OCI-LY1 (cell line): ENCODE measurements around the gene ICE2.

Source experiments
- EZH2 ChIP-seq: fragments of 200-600 bp; sonication (generic), shearing (Covaris generic); IDR thresholded peaks from 2 replicates; pipeline ENCODE4 v1.8.0; 2017; ENCODE audit warnings: borderline replicate concordance, mixed run types, mild to moderate bottlenecking, antibody characterized with exemption, low read length, moderate library complexity, mixed read lengths
- TF ChIP-seq, protein P1 (sequence below): fragments of 200-600 bp; sonication (generic), shearing (Covaris generic); IDR thresholded peaks from 2 replicates; pipeline ENCODE4 v1.5.1; 2017; ENCODE audit warnings: mild to moderate bottlenecking, antibody characterized with exemption, low read length, moderate library complexity, mixed read lengths

DNA sequence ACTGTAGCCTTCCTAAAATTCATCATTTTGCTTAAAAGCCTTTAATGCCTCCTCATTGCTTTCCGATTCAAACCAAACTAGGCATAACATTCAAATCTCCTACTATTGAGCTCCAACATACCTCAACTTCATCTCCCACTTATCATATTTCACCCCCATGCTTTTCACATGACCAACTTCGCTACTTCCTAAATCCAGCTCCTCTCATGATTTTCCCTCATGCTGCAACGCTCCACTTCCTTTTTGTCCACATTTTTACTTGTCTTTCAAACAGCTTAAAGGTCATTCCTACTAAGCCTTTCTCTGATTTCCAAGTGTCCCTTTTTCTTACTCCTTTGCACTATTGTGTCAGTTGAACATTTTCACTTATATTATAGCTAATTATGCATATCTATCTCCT lies 60.8 kb downstream of the ICE2 start:
- TF ChIP-seq, protein P1, sequence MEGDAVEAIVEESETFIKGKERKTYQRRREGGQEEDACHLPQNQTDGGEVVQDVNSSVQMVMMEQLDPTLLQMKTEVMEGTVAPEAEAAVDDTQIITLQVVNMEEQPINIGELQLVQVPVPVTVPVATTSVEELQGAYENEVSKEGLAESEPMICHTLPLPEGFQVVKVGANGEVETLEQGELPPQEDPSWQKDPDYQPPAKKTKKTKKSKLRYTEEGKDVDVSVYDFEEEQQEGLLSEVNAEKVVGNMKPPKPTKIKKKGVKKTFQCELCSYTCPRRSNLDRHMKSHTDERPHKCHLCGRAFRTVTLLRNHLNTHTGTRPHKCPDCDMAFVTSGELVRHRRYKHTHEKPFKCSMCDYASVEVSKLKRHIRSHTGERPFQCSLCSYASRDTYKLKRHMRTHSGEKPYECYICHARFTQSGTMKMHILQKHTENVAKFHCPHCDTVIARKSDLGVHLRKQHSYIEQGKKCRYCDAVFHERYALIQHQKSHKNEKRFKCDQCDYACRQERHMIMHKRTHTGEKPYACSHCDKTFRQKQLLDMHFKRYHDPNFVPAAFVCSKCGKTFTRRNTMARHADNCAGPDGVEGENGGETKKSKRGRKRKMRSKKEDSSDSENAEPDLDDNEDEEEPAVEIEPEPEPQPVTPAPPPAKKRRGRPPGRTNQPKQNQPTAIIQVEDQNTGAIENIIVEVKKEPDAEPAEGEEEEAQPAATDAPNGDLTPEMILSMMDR, result no peak
- no peak for TF ChIP-seq EZH2
